Measurements from ENCODE around the gene NR1H3. TPM values are rescaled to one million over a fixed set of nuclear protein-coding genes. Genes with fewer than 3 reads are reported as not detected.

The NR1H3 gene
- total and polyA plus RNA-seq, 2 of the 4 experiments (the other 2 are of a cell fraction) = 9.1 to 13.6 TPM

- Histone ChIP-seq H3K9me3 (ENCODE audit: control insufficient read depth, insufficient read depth, low read length) (no peaks in the 10 kb centered on the region), H3K18ac (ENCODE audit: low read depth, low read length) (no peak overlapping the region), H3K4me1 (ENCODE audit: control insufficient read depth, insufficient read depth, low read length) (peaks cover 12% of the 10 kb centered on the region), H4K5ac (ENCODE audit: low read depth, low read length) (no peak overlapping the region), H2BK15ac (ENCODE audit: low read depth, low read length) (no peak overlapping the region), H3K56ac (ENCODE audit: extremely low read depth, insufficient read depth, low read length) (no peak overlapping the region), H3K4me2 (ENCODE audit: low read depth, low read length) (peak overlapping the region; percentile 2), H2AFZ (replicated peaks; ENCODE audit: low read length, poor library complexity) (no peak overlapping the region), H3K27ac (ENCODE audit: insufficient read depth, low read length) (peak overlapping the region; percentile 42; the same call in 1 of the 2 replicates), H2AK5ac (ENCODE audit: low read depth, low read length) (no peak overlapping the region), H3K36me3 (ENCODE audit: control insufficient read depth, insufficient read depth, low read length) (peaks cover 21% of the 10 kb centered on the region), H3K79me1 (ENCODE audit: low read depth in 1 of 2, low read length in 2 of 2) (peaks cover 15 to 45% of the 10 kb centered on the region in 2 experiments), H3K9me1 (ENCODE audit: insufficient read depth, low read length) (peaks cover 15% of the 10 kb centered on the region), H3K9ac (ENCODE audit: low read depth, low read length) (no peak overlapping the region), H3K14ac (replicated peaks; ENCODE audit: low read depth, low read length) (no peak overlapping the region), H2BK20ac (ENCODE audit: low read depth, low read length) (no peak overlapping the region), H2AK9ac (replicated peaks; ENCODE audit: low read depth, low read length, poor library complexity) (no peak overlapping the region), H4K20me1 (ENCODE audit: insufficient read depth, low read length) (peaks cover 23% of the 10 kb centered on the region), H3K4ac (ENCODE audit: low read depth, low read length) (0 out of 2 replicates have a peak overlapping the region, but pooled peaks have one; percentile 2), H3K27me3 (ENCODE audit: control insufficient read depth, insufficient read depth, low read length) (no peaks in the 10 kb centered on the region), H2BK120ac (ENCODE audit: low read depth, low read length) (no peak overlapping the region), H2BK5ac (ENCODE audit: low read depth, low read length, poor library complexity, severe bottlenecking) (no peak overlapping the region), H3K4me3 (ENCODE audit: insufficient read depth, low read depth, low read length) (no peak overlapping the region), H4K91ac (ENCODE audit: insufficient read depth, low read depth, low read length) (no peak overlapping the region), H3K23ac (ENCODE audit: low read depth, low read length) (no peak overlapping the region), H4K8ac (ENCODE audit: low read depth in 2 of 2, low read length in 2 of 2) (no peak overlapping the region)
- no TSS peak for BruUV-seq (replicated peaks)
- intact Hi-C loops (cut with micrococcal nuclease) = no loop called here
- peak; percentile 41 for ATAC-seq (ENCODE audit: low read depth)
- dilution Hi-C loops (cut with HindIII; ENCODE audit: low sequenced_read_pairs, unreplicated experiment) = no loop called here
- peak; percentile 82 for DNase-seq
- WGBS, 2 experiments (ENCODE audit: extremely low coverage in 2 of 2, insufficient read length in 1 of 2) = no CpG with 5 or more reads among the region's 1 CpG
- ChIA-PET CTCF (interaction anchor here (0.8 to 1.5 kb wide), 2 partner anchors 14 to 39 kb away, joined by 3 read pairs; no protein-coding TSS in a partner anchor), POLR2A (ENCODE audit: unreplicated experiment) (interaction anchor here (1.1 kb wide), 1 partner anchor 29 kb away, joined by 4 read pairs; the partner anchor contains the start of gene ACP2)
- TF ChIP-seq FOS (IDR thresholded peaks at IDR 0.05; ENCODE audit: low read depth, low read length) (no peak), RAD21 (IDR thresholded peaks at IDR 0.05; ENCODE audit: low read length) (no peak), MXI1 (IDR thresholded peaks at IDR 0.05; ENCODE audit: borderline replicate concordance, low read depth, low read length) (no peak), SMC3 (IDR thresholded peaks at IDR 0.05; ENCODE audit: low read depth, low read length) (no peak), BHLHE40 (IDR thresholded peaks at IDR 0.05; ENCODE audit: low read depth, low read length) (no peak), MAFK (IDR thresholded peaks at IDR 0.05; ENCODE audit: low read depth, low read length) (0 out of 2 replicates have a peak, but pooled peaks have one; percentile 0), CEBPB (IDR thresholded peaks at IDR 0.05; ENCODE audit: low read depth, low read length) (peak; percentile 93), MAZ (IDR thresholded peaks at IDR 0.05; ENCODE audit: borderline replicate concordance, low read depth, low read length) (no peak), RFX5 (IDR thresholded peaks at IDR 0.05; ENCODE audit: low read depth, low read length) (no peak), POLR2A (IDR thresholded peaks at IDR 0.05; ENCODE audit: low read depth, low read length) (no peak)
- in situ Hi-C loops (cut with MboI; ENCODE audit: low sequenced_read_pairs) = no loop called here
These were observed 37.4 kb upstream of the NR1H3 start for GRCh38 chr11:47220401-47220821.
